Measurements from ENCODE around the gene LAMC3.

GRCh38 chr9:130983359-130983670 is 25.7 kb upstream of the LAMC3 start:
- TF ChIP-seq CTCF (IDR thresholded peaks at IDR 0.05) (no peak), EP300 (IDR thresholded peaks at IDR 0.05) (no peak)
